ENCODE data around the gene PDPR.
"Not testable (repeated sequence)": the region's sequence is repeated elsewhere in the genome, so short reads cannot be mapped to it uniquely, and the experiment has no call there.

The PDPR gene
- total RNA-seq, result 94.2 to 135 reads per million in 2 experiments

GRCh38 chr16:70113982-70114826, at the start of gene PDPR:
PDPR (plus strand) TSS chr16:70114332; CDS start chr16:70120493, 6,161 bp downstream.
- peak; percentile 92 for DNase-seq (ENCODE audit: low read depth)

- peak; percentile 70 for DNase-seq (ENCODE audit: low read depth)
Observed at GRCh38 chr16:70064841-70065370, 49.2 kb upstream of the PDPR start.

DNA sequence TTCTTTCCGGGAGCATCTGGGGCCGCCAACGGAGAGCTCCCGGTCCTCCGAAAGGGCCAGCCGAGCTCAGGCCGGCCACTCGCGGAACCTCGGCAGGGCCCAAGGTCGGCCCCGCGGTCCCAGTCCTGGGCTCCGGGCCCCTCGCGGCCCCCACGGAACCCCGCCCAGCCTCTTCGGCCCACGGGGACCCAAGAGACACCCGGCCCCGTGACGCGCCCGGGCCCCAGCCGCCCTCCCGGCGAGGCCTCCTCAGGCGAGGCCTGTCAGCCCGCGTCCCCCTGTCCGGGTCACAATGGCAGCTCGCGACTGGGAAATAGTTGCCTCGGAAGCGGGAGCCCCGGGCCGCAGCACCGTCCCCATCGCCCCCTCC, 48.8 kb upstream of the PDPR start:
- DNase-seq (ENCODE audit: low read depth), result not testable (repeated sequence)

GRCh38 chr16:70065746-70066658, 48.1 kb upstream of the PDPR start:
- DNase-seq (ENCODE audit: low read depth), result peak; percentile 89

DNA sequence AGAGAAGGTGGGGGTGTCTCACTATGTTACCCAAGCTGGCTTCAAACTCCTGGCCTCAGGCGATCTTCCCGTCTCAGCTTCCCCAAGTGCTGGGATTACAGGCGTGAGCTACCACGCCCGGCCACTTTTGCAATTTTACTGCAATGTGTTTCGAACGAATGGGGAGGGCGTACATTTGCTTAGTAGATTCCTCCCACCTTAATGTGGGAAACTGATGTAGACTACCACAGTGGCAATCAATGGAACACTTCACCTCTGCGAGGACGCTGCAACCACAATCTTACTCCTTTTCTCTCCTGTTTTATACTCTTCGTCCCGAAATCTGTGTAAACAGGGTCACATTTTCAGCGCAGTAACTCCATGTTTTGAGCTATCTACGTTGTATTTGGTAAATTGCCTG, 47.4 kb upstream of the PDPR start:
- DNase-seq (ENCODE audit: low read depth), result not testable (repeated sequence)

DNA sequence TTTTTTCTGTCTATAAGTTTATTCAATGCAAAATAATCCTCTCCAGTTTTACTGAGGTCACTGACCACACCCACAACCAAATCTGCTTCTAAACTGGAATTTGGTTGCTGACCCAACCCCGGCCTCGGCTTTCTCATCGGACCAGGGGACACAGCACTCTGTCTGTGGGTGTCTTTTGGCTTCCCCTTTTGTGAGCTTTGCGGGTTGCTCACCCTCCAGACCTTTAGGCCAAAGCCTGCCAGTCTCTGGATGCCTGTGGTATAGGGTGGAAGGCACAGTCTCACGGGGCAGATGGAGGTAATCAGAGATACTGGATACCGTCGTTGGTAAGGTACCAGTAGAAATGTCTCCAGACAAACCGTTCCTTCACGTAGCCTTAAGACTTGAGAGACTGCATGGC, 35.1 kb upstream of the PDPR start:
- not testable (repeated sequence) for DNase-seq (ENCODE audit: low read depth)

DNA sequence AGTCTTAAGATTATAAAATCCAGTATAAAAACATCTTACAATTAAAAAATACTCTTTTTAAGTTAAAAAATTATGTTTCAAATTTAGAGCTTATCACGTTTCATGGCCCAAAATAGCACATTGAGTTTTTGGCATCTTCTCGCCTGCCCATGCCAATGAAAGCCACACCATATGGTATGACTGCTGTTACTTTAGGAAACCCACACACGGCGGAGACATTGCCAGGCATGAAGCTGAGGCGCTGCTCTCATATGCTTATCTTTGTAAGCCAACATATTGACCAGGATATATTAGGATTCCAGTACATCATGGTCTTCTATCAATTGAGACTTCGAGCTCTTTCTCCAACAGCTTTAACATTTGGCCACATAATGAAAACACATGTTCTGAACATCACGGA, 32.9 kb upstream of the PDPR start:
- DNase-seq (ENCODE audit: low read depth), result not testable (repeated sequence)

- not testable (repeated sequence) for DNase-seq (ENCODE audit: low read depth)
Observed at GRCh38 chr16:70083931-70084330, 30.2 kb upstream of the PDPR start.

- DNase-seq (ENCODE audit: low read depth), result not testable (repeated sequence)
Observed at GRCh38 chr16:70088160-70088559, 26.0 kb upstream of the PDPR start.

GRCh38 chr16:70088877-70089276, 25.3 kb upstream of the PDPR start:
- not testable (repeated sequence) for DNase-seq (ENCODE audit: low read depth)

GRCh38 chr16:70089289-70089688, 24.8 kb upstream of the PDPR start:
- DNase-seq (ENCODE audit: low read depth), result not testable (repeated sequence)

DNA sequence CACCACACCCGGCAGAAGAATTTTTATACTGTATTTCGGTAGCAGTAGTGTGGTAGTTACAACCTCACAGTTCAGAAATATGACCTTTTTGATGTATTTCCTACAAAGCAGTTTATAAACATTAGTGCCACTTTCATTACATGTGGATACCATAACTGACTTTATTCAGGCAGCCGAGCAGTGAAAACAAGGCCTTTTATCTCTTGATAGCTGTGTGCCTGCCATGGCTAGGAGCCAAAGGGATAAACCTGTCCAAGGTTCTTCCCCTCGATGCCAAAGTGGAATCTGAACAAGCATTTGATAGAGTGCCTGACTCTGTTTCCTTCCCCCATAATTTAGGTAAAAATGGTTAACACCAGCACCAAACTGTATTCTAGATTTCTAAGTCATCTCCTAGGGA, 23.0 kb upstream of the PDPR start:
- not testable (repeated sequence) for DNase-seq (ENCODE audit: low read depth)

GRCh38 chr16:70094096-70094495, 20.0 kb upstream of the PDPR start:
- not testable (repeated sequence) for DNase-seq (ENCODE audit: low read depth)

GRCh38 chr16:70109583-70110279, 4.4 kb upstream of the PDPR start:
- not testable (repeated sequence) for DNase-seq (ENCODE audit: low read depth)

GRCh38 chr16:70112162-70112561, 2.0 kb upstream of the PDPR start:
- DNase-seq (ENCODE audit: low read depth), result not testable (repeated sequence)

DNA sequence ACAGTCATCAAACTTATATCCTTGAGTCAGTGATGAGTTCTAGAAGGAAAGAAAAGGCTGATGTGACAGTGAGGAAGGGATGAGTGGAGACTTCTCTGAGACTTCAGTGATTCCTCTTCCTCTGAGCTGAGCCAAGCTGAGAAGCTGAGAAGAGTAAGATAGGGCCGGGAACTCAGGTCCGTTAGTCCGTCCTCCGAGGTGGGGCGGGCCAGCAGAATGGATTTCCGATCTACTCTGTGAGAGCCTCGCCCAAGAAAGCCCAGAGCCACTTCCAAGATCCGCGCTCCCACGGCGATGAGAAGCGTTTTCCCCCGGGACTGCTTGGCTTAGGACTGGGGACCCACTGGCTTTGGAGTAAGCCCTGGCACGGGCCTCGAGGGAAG, 542 bp upstream of the PDPR start:
- not testable (repeated sequence) for DNase-seq (ENCODE audit: low read depth)

- DNase-seq (ENCODE audit: low read depth), result not testable (repeated sequence)
Observed at GRCh38 chr16:70118354-70118753, 4.2 kb downstream of the PDPR start.

- DNase-seq (ENCODE audit: low read depth), result not testable (repeated sequence)
Observed at GRCh38 chr16:70118776-70119175, 4.6 kb downstream of the PDPR start.

DNA sequence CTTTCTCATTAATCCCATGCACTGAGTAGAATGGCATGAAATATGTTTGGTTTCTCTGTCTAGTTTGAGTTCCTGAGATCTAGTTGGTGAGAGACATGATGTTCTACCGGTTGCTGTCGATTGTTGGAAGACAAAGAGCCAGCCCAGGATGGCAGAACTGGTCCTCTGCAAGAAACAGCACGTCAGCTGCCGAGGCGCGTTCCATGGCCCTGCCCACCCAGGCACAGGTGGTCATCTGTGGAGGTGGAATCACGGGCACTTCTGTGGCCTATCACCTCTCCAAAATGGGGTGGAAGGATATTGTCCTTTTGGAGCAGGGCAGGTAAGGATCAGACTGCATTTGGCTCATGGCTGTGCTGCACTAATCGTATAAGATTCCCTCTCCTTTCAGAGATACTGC, 6.3 kb downstream of the PDPR start:
- DNase-seq (ENCODE audit: low read depth), result not testable (repeated sequence)

- DNase-seq (ENCODE audit: low read depth), result not testable (repeated sequence)
Observed at GRCh38 chr16:70123822-70124221, 9.7 kb downstream of the PDPR start.

- not testable (repeated sequence) for DNase-seq (ENCODE audit: low read depth)
Observed at GRCh38 chr16:70126226-70126625, 12.1 kb downstream of the PDPR start.

- not testable (repeated sequence) for DNase-seq (ENCODE audit: low read depth)
Observed at GRCh38 chr16:70127706-70128105, 13.6 kb downstream of the PDPR start.
